Esophagus muscularis mucosa (tissue), 3 donors: Measurements from ENCODE around the gene RFTN1.

Experiments
- POLR2A ChIP-seq: fragments of 450-650 bp; IDR thresholded peaks from one replicate; pipeline ENCODE4 v1.6.1; 2017; ENCODE audit warnings: antibody characterized with exemption, moderate library complexity, mild to moderate bottlenecking, low read depth
- TF ChIP-seq, protein P1 (sequence below), 3 experiments: fragments of 200-600 bp in 2 of 3; fragments of 450-650 bp in 1 of 3; sonication (generic) in 2 of 3; IDR thresholded peaks; one replicate each; pipeline ENCODE4 v1.5.1; 2017 to 2019; ENCODE audit warnings: antibody characterized with exemption in 3 of 3, mild to moderate bottlenecking in 2 of 3, moderate library complexity in 1 of 3

DNA sequence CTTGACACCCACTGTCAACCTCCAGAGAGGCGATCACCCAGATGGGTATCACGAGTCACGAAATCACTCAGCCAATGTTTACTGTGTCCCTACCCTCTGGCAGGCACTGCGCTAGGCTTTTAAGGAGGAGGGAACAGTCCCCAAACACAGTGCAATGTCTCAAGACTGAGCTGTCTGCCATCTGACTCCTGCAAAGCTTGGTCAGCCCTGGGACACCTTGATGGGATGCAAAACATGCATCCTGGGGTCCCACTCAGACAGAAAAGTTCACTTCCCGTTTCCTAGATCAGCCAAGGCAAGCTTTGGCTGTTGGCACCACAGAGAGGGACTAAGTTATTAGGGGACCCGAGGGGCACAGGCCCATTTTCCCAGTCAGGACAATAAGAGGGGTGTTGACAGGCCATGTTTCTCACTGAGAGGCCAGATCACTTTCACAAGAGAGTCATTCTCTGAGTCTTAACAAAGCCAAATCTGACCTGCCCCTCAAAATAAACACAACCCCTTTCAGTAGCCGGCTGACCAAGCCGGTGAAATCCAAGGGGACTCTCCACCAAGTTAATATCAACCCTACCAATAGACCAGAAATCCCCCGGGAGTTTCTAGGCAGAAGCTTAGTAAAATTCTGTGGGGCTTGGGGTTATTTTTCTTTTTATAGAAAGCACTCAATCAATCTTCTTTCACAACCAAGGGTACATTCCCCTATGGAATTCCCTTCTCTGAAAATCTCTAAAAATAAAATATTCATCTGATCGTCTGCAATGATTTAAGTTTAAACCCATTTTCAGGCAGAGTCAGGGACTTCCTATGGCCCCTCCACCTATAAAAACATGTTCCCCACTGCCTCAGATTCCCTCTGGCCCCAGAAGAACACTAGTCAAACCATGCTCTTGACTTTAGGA, 3.5 kb downstream of the RFTN1 start:
- TF ChIP-seq, protein P1, sequence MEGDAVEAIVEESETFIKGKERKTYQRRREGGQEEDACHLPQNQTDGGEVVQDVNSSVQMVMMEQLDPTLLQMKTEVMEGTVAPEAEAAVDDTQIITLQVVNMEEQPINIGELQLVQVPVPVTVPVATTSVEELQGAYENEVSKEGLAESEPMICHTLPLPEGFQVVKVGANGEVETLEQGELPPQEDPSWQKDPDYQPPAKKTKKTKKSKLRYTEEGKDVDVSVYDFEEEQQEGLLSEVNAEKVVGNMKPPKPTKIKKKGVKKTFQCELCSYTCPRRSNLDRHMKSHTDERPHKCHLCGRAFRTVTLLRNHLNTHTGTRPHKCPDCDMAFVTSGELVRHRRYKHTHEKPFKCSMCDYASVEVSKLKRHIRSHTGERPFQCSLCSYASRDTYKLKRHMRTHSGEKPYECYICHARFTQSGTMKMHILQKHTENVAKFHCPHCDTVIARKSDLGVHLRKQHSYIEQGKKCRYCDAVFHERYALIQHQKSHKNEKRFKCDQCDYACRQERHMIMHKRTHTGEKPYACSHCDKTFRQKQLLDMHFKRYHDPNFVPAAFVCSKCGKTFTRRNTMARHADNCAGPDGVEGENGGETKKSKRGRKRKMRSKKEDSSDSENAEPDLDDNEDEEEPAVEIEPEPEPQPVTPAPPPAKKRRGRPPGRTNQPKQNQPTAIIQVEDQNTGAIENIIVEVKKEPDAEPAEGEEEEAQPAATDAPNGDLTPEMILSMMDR (IDR thresholded peaks at IDR 0.05), result no peak
- TF ChIP-seq POLR2A, result no peak
